ENCODE measurements around the gene NOP10.

The NOP10 gene

DNA sequence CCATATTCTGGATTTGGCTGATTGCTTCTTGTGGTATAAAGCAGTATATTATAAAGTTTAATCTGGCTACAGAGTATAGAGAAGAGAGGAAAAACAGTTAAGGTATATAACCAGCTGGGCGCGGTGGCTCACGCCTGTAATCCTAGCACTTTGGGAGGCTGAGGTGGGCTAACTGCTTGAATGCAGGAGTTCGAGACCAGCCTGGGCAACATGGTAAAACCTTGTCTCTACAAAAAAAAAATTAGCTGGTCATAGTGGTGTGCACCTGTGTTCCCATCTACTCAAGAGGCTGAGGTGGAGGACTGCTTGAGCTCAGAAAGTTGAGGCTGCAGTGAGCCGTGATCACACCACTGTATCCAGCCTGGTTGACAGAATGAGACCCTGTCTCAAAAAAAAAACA lies 12.7 kb downstream of the NOP10 start:
- no peak for DNase-seq

- no peak for DNase-seq
These were observed 13.9 kb downstream of the NOP10 start for GRCh38 chr15:34329006-34329405.

DNA sequence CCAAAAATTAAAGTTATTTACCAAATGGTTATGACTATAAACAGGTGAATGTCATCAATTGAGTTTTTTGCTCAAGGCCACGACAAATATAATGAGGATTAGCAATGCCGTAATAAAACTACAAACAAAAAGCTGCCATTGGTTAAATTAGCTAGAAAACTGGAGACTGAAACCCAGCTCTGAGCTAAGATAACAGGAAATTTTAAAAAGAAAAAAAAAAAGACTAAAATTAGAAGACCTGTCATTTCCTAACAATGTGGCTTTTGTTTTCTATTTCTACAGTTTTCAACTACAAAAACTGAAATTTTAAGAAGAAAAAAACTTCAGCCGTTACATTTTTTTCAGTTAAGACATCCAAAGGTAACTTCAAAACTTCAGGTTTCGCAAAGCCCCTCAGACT lies 15.0 kb downstream of the NOP10 start:
- DNase-seq, result no peak

- no peak for DNase-seq
These were observed 17.6 kb downstream of the NOP10 start for GRCh38 chr15:34325368-34325767.

DNA sequence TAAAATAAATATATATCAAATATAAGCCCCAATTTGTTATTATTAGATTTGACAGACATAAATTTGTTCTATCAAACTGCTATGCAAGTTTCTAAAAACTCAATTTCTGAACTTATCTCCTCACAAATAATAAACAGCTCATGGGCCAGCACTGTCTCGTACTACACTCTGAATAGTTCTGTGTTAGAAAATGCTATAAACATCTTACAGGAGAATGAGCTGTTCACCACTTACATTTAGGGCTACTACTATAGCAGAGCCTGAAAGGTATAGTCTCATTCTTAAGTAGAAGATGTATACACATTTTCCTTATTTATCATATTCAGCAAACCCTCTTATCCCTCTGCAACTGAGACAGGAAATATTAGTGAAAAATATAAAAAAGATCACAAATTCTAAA lies 18.0 kb downstream of the NOP10 start:
- no peak for DNase-seq

GRCh38 chr15:34323217-34323616 lies 19.7 kb downstream of the NOP10 start:
- no peak for DNase-seq

GRCh38 chr15:34318277-34319079 lies 24.5 kb downstream of the NOP10 start:
- DNase-seq, result no peak

GRCh38 chr15:34314491-34315490 lies 28.1 kb downstream of the NOP10 start:
- DNase-seq, result no peak

- DNase-seq, result no peak
These were observed 31.4 kb downstream of the NOP10 start for GRCh38 chr15:34311563-34311962.

- no peak for DNase-seq
These were observed 38.3 kb downstream of the NOP10 start for GRCh38 chr15:34304613-34305012.

DNA sequence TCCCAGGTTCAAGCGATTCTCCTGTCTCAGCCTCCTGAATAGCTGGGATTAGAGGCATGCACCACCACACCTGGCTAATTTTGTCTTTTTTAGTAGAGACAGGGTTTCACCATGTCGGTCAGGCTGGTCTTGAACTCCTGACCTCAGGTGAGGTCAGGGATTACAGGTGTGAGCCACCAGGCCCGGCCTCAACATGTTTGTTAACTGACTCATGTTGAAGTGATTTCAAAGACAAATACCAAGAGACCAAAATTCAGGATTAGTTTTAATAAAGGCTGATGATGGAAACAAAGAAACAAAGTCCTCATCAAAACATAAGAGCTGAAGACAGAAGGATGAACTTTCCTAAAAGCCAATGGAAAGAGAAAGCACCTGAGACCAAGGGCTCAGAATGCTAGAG lies 41.9 kb downstream of the NOP10 start:
- DNase-seq, result no peak

DNA sequence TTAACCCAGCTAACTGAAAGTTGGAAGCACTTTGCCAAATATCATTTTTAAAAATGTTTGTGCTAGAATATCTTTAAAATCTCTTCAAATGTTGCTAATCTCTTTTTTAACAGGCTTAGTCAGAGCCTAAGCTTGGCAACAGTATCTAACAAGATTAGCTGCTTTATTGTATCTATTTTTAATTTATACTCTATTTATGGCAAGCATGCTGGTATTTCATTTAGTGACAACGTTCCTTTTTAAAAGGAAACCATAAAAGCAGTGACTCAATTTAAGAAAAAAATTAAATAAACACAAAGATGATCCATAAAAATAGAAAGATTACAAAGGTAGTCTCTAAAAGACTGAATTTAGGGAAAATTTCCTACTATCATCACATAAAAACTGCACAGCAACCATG lies 45.9 kb downstream of the NOP10 start:
- no peak for DNase-seq

DNA sequence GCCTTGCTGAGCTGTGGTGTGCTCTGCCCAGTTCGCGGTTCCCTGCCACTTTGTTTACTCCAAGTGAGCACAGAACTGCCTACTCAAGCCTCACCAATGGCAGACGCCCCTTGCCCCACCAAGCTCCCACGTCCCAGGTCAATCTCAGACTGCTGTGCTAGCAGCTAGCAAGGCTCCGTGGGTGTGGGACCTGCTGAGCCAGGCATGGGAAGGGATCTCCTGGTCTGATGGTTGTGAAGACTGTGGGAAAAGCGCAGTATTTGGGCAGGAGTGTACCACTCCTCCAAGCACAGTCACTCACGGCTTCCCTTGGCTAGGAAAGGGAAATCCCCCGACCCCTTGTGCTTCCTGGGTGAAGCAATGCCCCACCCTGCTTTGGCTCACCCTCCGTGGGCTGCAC lies 50.3 kb downstream of the NOP10 start:
- no peak for DNase-seq

All from NCI-H1105 (cell line).